ENCODE measurements around the gene RFESD. TPM values are rescaled to one million over a fixed set of nuclear protein-coding genes. Genes with fewer than 3 reads are reported as not detected.
"Not testable (repeated sequence)": the region's sequence is repeated elsewhere in the genome, so short reads cannot be mapped to it uniquely, and the experiment has no call there.

The RFESD gene
- polyA plus RNA-seq, 1 of the 3 experiments (the other 2 are of a cell fraction) = 1.8 TPM

DNA sequence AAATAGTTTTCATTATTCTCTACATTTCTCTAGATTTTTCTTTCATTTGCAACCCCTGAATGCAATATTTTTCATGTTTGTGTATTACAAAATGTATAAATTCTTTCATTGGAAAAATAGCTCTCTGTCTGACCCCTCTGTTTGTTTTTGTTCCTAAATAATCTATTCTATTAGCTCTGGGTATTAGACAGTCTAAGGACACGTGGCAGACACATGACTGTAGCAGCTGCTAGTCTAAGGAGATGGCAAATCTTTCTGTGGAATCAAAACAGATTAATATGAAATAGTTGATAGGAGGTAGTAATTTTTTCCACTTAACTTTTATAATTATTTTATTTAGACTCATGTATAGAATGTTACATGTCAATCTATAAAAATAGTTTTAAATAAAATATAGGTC lies 57.6 kb downstream of the RFESD start (continued):
- no peak for TF ChIP-seq SIN3A (IDR thresholded peaks at IDR 0.05; ENCODE audit: borderline replicate concordance, low read depth, low read length)
- TF ChIP-seq, protein P1, sequence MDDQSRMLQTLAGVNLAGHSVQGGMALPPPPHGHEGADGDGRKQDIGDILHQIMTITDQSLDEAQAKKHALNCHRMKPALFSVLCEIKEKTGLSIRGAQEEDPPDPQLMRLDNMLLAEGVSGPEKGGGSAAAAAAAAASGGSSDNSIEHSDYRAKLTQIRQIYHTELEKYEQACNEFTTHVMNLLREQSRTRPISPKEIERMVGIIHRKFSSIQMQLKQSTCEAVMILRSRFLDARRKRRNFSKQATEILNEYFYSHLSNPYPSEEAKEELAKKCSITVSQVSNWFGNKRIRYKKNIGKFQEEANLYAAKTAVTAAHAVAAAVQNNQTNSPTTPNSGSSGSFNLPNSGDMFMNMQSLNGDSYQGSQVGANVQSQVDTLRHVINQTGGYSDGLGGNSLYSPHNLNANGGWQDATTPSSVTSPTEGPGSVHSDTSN (IDR thresholded peaks at IDR 0.05) = no peak
- TF ChIP-seq SMC3 (IDR thresholded peaks at IDR 0.05; ENCODE audit: low read depth, low read length) = no peak
- TF ChIP-seq, protein P2, sequence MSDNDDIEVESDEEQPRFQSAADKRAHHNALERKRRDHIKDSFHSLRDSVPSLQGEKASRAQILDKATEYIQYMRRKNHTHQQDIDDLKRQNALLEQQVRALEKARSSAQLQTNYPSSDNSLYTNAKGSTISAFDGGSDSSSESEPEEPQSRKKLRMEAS (IDR thresholded peaks at IDR 0.05; ENCODE audit: low read depth) = no peak
- no peak for TF ChIP-seq TCF12 (IDR thresholded peaks at IDR 0.05)
- TF ChIP-seq GABPA (IDR thresholded peaks at IDR 0.05; ENCODE audit: low read depth) = no peak
- no peak for TF ChIP-seq EZH2phosphoT487 (IDR thresholded peaks at IDR 0.05; ENCODE audit: borderline replicate concordance, low read depth)

DNA sequence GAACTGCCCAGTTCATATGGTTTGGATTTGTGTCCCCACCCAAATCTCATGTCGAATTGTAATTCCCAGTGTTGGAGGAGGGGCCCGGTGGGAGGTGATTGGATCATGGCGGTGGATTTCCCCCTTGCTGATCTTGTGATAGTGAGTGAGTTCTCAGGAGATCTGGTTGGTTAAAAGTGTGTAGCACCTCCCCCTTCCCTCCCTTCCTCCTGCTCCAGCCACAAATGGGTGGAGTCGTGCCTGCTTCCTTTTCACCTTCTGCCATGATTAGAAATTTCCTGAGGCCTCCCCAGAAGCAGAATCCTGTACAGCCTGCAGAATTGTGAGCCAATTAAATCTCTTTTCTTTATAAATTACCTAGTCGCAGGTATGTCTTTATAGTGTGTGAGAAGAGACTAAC lies 59.6 kb downstream of the RFESD start:
- CTCF ChIA-PET = interaction anchor here (1.3 kb wide), 1 partner anchor 132 kb away, joined by 3 read pairs; no protein-coding TSS in a partner anchor
- H3K4me2 ChIP-seq; H3K36me3 ChIP-seq (replicated peaks in 1 of 2; ENCODE audit: control insufficient read depth in 1 of 2, insufficient read depth in 2 of 2, low read length in 1 of 2); H3K9me2 ChIP-seq; H3K4me3 ChIP-seq (ENCODE audit: low read depth in 2 of 2, low read length in 1 of 2); H3K4me1 ChIP-seq (ENCODE audit: control insufficient read depth in 1 of 2, insufficient read depth in 2 of 2, low read depth in 1 of 2, low read length in 1 of 2); H4K20me1 ChIP-seq (ENCODE audit: insufficient read depth); H3K79me2 ChIP-seq (ENCODE audit: insufficient read depth); H3K9ac ChIP-seq; H3F3A ChIP-seq (replicated peaks; ENCODE audit: insufficient read depth); H3K9me3 ChIP-seq; H3K27me3 ChIP-seq (ENCODE audit: insufficient read depth); H2AFZ ChIP-seq (ENCODE audit: low read depth); DNase-seq; POLR2A ChIA-PET; H3K27ac ChIP-seq (ENCODE audit: low read depth in 2 of 2, low read length in 1 of 2): not testable (repeated sequence)
- WGBS (ENCODE audit: low lambda C conversion rate) = 82% methylated on average over 5 of the region's 5 CpGs

DNA sequence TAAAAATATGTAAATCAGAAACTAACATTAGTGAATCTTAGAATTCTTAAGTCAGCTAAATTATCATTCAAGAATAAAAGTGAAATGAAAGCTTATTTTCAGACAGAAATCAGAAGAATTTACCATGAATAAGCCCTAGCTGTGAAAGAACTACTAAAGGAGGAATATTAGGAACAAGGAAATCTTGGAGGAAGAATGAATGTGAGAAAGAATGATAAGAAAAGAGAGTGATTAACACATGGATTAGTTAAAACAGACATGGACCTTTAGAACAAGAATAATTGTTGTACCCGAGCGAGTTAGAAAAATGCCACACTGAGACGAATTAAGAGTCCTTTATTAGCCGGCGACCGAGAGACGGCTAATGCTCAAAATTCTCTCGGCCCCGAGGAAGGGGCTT lies 60.5 kb downstream of the RFESD start:
- Histone ChIP-seq H3K9ac (no peak overlapping the region), H4K20me1 (ENCODE audit: insufficient read depth) (no peaks in the 10 kb centered on the region), H3F3A (replicated peaks; ENCODE audit: insufficient read depth) (peaks cover 3% of the 10 kb centered on the region), H3K9me3 (no peaks in the 10 kb centered on the region), H3K27ac (ENCODE audit: low read depth in 2 of 2, low read length in 1 of 2) (no peak overlapping the region), H3K4me1 (ENCODE audit: control insufficient read depth in 1 of 2, insufficient read depth in 2 of 2, low read depth in 1 of 2, low read length in 1 of 2) (peaks cover 0 to 3% of the 10 kb centered on the region in 2 experiments; a peak in 1 of 4 replicates), H3K27me3 (ENCODE audit: insufficient read depth) (no peaks in the 10 kb centered on the region), H3K9me2 (no peaks in the 10 kb centered on the region), H3K79me2 (ENCODE audit: insufficient read depth) (no peaks in the 10 kb centered on the region), H3K4me2 (no peak overlapping the region), H2AFZ (ENCODE audit: low read depth) (no peak overlapping the region), H3K36me3 (replicated peaks in 1 of 2; ENCODE audit: control insufficient read depth in 1 of 2, insufficient read depth in 2 of 2, low read length in 1 of 2) (no peaks in the 10 kb centered on the region), H3K4me3 (ENCODE audit: low read depth in 2 of 2, low read length in 1 of 2) (no peak overlapping the region)
- DNase-seq = no peak
- 86% methylated on average over 9 of the region's 9 CpGs for WGBS (ENCODE audit: low lambda C conversion rate)
- CTCF ChIA-PET = no interaction called here
- TF ChIP-seq CHD2 (IDR thresholded peaks at IDR 0.05; ENCODE audit: low read length, partially characterized antibody) (no peak), TEAD4 (IDR thresholded peaks at IDR 0.05; ENCODE audit: borderline replicate concordance, insufficient read depth) (no peak), ELF1 (IDR thresholded peaks at IDR 0.05) (no peak), EP300 (IDR thresholded peaks at IDR 0.05; ENCODE audit: borderline replicate concordance in 1 of 2, low read depth in 1 of 2, low read length in 1 of 2) (no peak), RAD21 (IDR thresholded peaks at IDR 0.05; ENCODE audit: low read length) (no peak), FOXJ3 (CRISPR knock-in tag; IDR thresholded peaks at IDR 0.05) (no peak), RFX5 (IDR thresholded peaks at IDR 0.05; ENCODE audit: low read length) (no peak), JUND (IDR thresholded peaks at IDR 0.05) (no peak)
- TF ChIP-seq, protein P3, sequence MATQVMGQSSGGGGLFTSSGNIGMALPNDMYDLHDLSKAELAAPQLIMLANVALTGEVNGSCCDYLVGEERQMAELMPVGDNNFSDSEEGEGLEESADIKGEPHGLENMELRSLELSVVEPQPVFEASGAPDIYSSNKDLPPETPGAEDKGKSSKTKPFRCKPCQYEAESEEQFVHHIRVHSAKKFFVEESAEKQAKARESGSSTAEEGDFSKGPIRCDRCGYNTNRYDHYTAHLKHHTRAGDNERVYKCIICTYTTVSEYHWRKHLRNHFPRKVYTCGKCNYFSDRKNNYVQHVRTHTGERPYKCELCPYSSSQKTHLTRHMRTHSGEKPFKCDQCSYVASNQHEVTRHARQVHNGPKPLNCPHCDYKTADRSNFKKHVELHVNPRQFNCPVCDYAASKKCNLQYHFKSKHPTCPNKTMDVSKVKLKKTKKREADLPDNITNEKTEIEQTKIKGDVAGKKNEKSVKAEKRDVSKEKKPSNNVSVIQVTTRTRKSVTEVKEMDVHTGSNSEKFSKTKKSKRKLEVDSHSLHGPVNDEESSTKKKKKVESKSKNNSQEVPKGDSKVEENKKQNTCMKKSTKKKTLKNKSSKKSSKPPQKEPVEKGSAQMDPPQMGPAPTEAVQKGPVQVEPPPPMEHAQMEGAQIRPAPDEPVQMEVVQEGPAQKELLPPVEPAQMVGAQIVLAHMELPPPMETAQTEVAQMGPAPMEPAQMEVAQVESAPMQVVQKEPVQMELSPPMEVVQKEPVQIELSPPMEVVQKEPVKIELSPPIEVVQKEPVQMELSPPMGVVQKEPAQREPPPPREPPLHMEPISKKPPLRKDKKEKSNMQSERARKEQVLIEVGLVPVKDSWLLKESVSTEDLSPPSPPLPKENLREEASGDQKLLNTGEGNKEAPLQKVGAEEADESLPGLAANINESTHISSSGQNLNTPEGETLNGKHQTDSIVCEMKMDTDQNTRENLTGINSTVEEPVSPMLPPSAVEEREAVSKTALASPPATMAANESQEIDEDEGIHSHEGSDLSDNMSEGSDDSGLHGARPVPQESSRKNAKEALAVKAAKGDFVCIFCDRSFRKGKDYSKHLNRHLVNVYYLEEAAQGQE (IDR thresholded peaks at IDR 0.05; ENCODE audit: low read depth, low read length) = no peak
- TF ChIP-seq, protein P1 (IDR thresholded peaks at IDR 0.05) = no peak
- POLR2A ChIA-PET = no interaction called here
